Motor neuron (in vitro differentiated cells): Measurements from ENCODE around the gene CCDC83. TPM values are rescaled to one million over a fixed set of nuclear protein-coding genes. Genes with fewer than 3 reads are reported as not detected.
"Not testable (repeated sequence)": the region's sequence is repeated elsewhere in the genome, so short reads cannot be mapped to it uniquely, and the experiment has no call there.

Experiments used
- ATAC-seq, 8 experiments: fragments of 200-7000 bp; cut with Tn5 transposase; replicated peaks in 6 of 8; 2 replicates each; pipeline ENCODE4 v1.8.0; 2021; ENCODE audit warnings: mild to moderate bottlenecking in 8 of 8, moderate library complexity in 8 of 8
- H3K27ac ChIP-seq, 2 donors: fragments of 250-450 bp; sonication (Bioruptor Pico); 2 replicates each; pipeline ENCODE4 v1.9.0; 2021; ENCODE audit warnings: antibody characterized with exemption in 2 of 2, mild to moderate bottlenecking in 2 of 2, moderate library complexity in 1 of 2
- H3K4me1 ChIP-seq, 2 donors: fragments of 250-450 bp; sonication (Bioruptor Pico); replicated peaks in 1 of 2; 2 replicates each; pipeline ENCODE4 v1.6.1; 2021; ENCODE audit warnings: antibody characterized with exemption in 2 of 2, mild to moderate bottlenecking in 2 of 2, moderate library complexity in 1 of 2
- H3K4me3 ChIP-seq, 5 donors: fragments of 250-450 bp; sonication (Bioruptor Pico); 2 replicates each; pipeline ENCODE4 v1.9.0; 2021; ENCODE audit warnings: antibody characterized with exemption in 5 of 5, mild to moderate bottlenecking in 5 of 5, moderate library complexity in 4 of 5
- WGBS, 10 experiments: fragments of 450-650 bp; shearing (Covaris generic); methylation state at CpG; one replicate each; pipeline ENCODE4 v1.0.0; 2022; 5-methylcytosine and 5-hydroxymethylcytosine counted together
- in situ Hi-C, 9 experiments: fragments of 400-800 bp; cut with MboI; loops; one replicate each; pipeline ENCODE4 v1.15.0; 2021; ENCODE audit warnings: low sequenced_read_pairs in 9 of 9, low pct_unique_long_range_greater_than_20kb in 2 of 9; ENCODE audit not compliant: unreplicated experiment in 9 of 9
- total RNA-seq, 8 experiments: library from RNA; unstranded; fragments of 300-600 nt; gene quantifications; 2 replicates each; pipeline versions ENCODE4 v1.2.3 to v1.2.4, GENCODE V29; 2022

Gene CCDC83
- total RNA-seq, 8 experiments from 2014 or later = not detected

DNA sequence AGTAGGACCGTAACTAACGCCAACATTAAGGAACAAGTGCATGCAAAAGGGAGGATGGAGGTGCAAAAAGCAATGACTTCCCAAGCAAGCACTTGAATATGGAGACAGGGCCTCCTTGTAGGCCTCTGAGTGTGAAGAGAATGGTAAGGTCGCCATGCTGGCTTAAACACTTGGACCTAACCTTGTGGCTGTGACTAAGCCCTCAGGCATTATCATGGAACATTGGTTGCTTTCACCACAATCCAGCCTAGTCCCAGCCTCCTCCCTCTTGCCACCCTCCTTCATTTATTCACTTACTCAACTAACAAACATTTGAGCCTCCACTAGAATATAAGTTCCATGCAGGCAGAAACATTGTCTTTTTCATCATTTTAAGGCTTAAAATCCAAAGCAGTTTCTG is 32.4 kb upstream of the CCDC83 start:
- H3K4me3 ChIP-seq = no peak overlapping the region
- in situ Hi-C loops = no loop called here
- H3K27ac ChIP-seq = no peak overlapping the region
- WGBS, 10 experiments = 0 to 100% (median 90%) methylated on average over 1 to 3 of the region's 3 CpGs; no CpG with 5 or more reads in 2 of the 10 experiments
- peaks cover 0 to 6% of the 10 kb centered on the region in 2 donors for H3K4me1 ChIP-seq
- no peak for ATAC-seq

DNA sequence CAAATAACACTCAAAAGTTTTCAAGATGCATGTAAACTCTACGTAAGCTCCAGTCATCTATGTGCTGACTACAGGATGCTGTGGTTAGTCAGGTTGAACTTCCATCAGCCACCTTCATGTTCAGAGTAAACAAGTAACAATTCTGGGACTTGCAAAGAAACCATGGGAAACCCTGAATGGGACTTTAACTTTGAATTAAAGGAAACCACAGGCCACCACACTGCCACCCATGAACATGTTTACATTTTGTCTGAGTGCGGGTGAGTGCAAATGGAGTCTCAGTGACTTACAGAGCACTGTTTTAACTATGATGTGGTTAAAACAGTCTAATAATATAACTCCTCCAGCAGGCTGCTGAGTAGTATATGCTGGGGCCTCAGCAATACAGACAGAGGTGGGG is 31.4 kb upstream of the CCDC83 start:
- in situ Hi-C loops = no loop called here
- H3K4me3 ChIP-seq = no peak overlapping the region
- H3K4me1 ChIP-seq = peaks cover 0 to 7% of the 10 kb centered on the region in 2 donors
- ATAC-seq = no peak
- H3K27ac ChIP-seq = no peak overlapping the region
- 40 to 100% (median 100%) methylated on average over 1 to 2 of the region's 2 CpGs; no CpG with 5 or more reads in 2 of the 10 experiments for WGBS, 10 experiments

DNA sequence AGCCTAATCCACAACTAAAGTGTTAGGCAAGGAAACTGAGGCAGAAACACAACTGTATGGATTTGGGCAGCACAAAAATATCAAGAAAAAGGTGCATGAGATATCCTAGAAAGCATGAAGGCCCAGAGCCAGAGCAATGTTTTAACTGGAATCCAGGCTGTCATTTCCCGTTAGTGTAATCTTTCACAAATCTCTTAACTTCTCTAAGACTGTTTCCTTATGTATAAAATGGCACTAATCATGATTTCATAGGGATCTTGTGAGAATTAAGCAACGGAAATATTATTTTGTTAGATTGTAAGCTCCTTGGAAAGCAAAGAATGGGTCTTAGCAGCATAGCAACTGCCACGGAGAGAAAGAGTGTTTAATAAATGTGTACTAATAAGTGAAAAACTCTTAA is 29.6 kb upstream of the CCDC83 start:
- ATAC-seq = no peak
- 29 to 97% (median 77%) methylated on average over 2 to 3 of the region's 3 CpGs; no CpG with 5 or more reads in 1 of the 10 experiments for WGBS, 10 experiments
- Histone ChIP-seq H3K4me1 (peaks cover 0 to 7% of the 10 kb centered on the region in 2 donors), H3K4me3 (no peak overlapping the region), H3K27ac (no peak overlapping the region)
- in situ Hi-C loops = no loop called here

DNA sequence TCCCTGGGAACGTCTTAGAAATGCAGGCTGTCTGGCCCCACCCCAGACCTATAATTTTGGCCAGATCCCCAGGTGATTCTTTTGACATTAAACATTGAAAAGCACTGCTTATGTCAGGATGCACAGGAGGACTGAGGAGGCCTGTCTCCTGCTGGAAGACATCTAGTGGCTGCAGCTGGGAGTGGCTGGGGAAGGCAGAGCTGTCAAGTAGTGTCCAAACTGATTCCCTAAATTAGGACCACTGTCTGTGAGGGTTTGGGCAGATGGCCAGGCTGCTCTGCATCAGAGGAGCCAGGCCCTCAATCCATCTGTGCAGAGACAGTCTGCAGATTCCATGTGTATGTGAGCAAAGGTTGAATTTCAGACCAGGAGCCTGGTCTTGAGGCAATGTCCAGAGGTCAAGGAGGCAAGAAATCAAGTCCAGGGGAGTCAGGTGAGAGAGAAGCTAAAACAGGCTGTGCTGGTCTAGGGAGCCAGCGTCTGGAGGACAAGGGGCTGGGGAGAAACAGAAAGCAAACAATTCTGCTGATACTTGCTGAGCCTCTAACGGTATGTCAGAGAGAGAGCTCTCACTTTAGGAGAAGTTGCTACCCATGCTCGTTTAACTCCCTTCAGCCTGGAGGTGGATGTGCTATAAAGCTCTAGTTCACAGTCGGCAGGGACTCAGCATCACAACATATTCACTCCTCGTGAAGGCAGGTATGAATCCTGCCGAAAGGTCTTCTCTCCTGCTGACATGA is 28.9 kb upstream of the CCDC83 start:
- ATAC-seq = peak in 4 of 8 experiments; percentile 38 to 71 (median 51)
- 39 to 89% (median 66%) methylated on average over 1 to 6 of the region's 7 CpGs; no CpG with 5 or more reads in 2 of the 10 experiments for WGBS, 10 experiments
- Histone ChIP-seq H3K4me1 (peaks cover 0 to 7% of the 10 kb centered on the region in 2 donors), H3K4me3 (no peak overlapping the region), H3K27ac (no peak overlapping the region)
- in situ Hi-C loops = no loop called here

DNA sequence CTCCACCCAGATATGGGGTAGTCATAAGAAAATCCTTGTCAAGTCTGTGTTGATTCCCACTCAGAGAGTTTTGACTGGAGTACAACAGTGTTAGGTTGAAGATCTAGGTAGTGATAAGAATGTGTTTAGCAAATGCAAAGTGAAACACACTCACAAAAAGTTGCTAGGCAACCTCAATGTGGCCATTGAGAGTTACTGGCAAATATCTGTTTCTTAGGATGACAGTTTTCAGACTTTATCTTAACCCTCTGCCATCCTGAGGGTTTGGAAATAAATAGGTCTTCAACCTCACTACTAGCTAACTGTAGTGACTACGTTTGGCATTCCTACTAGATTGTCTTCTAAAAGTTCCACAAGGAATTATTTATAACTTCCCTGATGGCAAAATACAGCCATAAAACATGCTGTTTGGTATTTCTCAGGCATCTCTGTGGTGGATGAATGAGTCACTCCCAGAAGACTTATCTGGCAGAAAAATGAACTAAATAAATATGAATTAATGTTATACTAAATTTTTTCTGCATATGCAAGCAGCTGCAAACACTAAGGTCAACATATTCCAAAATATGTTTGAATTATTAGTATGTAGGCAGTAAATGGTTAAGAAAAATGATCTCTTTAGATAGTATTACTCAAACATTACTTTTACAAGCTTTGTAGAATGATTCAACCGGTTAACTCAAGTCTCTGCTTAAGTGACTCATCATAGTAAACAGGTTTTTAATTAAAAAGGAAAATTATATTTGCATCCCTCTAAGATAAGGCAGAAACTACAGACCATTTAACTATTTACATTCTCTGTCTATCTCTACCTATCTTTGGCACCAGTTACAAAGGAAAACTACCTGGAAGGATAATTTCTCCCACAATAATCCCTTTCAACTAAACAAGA is 27.2 kb upstream of the CCDC83 start:
- H3K4me3 ChIP-seq = no peak overlapping the region
- 0 to 90% (median 30%) methylated on average over 1 to 2 of the region's 2 CpGs for WGBS, 10 experiments
- H3K4me1 ChIP-seq = peaks cover 0 to 7% of the 10 kb centered on the region in 2 donors
- H3K27ac ChIP-seq = no peak overlapping the region
- in situ Hi-C loops = no loop called here
- peak in 5 of 8 experiments; percentile 10 to 89 (median 83) for ATAC-seq

DNA sequence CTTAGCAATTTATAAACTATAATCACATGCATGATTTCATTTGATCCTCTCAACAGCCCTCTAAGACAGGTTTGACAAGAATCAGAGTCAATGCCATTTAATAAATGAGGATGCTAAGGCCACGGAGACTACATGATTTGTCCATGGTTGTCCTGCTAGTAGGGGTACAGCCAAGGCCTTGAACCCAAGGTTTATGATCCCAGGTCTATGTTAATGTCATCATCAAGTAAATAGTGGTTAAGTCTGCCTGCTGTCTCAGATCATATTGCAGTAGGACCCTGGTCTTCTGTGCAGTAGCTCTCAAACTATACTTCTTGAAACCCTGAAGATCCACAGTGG is 26.6 kb upstream of the CCDC83 start:
- no peak overlapping the region for H3K4me3 ChIP-seq
- ATAC-seq = no peak
- in situ Hi-C loops = no loop called here
- WGBS, 10 experiments = 63 to 100% (median 100%) methylated on average over 1 of the region's 1 CpG; no CpG with 5 or more reads in 7 of the 10 experiments
- no peak overlapping the region for H3K27ac ChIP-seq
- H3K4me1 ChIP-seq = peaks cover 0 to 7% of the 10 kb centered on the region in 2 donors

DNA sequence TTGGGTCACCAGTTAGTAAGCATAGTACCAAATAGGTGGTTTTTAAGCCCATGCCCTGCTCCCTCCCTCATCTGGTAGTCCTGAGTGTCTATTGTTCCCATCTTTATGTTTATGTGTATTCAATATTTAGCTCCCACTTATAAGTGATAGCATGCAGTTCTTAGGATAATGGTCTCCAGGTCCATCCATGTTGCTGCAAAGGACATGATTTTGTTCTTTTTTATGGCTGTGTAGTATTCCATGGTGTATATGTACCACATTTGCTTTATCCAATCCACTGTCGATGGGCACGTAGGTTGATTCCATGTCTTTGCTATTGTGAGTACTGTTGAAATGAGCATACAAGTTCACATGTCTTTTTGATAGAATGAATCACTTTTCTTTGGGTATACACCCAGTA is 26.0 kb upstream of the CCDC83 start:
- in situ Hi-C loops = no loop called here
- Histone ChIP-seq H3K27ac (no peak overlapping the region), H3K4me1 (peaks cover 0 to 7% of the 10 kb centered on the region in 2 donors), H3K4me3 (no peak overlapping the region)
- ATAC-seq = no peak
- WGBS, 10 experiments = 82 to 100% (median 100%) methylated on average over 1 to 2 of the region's 2 CpGs; no CpG with 5 or more reads in 3 of the 10 experiments

DNA sequence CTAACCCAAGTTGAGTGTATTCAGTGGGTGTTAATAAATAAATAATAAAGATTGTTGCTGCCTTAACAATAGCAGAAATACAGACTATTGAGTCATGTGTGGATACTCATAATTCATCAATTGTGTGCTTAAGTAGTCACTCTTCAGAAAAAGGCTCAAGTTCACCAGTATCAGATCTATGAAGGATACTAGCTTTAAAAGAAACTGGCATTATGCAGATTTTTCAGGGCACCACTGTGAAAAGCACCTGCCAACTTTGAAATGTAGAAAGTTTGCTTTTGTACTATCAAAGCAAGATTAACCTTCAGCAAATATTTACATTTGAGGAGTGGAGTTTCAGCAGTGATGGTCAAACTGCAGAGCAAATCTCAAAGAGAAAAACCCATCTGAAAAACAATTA is 24.1 kb upstream of the CCDC83 start:
- no peak for ATAC-seq

DNA sequence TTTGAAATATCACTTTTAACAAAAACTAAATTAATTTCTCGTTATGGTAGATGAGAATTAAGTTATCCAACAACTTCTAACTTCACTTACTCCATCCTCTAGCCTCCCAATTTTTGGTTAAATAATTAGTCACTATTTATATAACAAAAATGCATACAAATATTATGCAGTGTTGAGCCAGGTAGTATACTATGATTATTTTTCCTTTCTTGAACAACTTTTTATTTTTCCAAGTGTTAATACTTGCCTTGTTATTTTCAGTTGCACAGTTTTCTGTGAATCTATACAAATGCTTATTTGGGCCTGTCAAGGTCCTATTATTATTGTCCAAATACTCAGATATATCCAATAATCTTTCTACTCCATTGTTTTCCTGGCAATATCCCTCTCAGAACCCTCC is 19.9 kb upstream of the CCDC83 start:
- in situ Hi-C loops = no loop called here
- no peaks in the 10 kb centered on the region for H3K4me1 ChIP-seq
- no peak for ATAC-seq
- 50 to 88% (median 78%) methylated on average over 1 of the region's 1 CpG; no CpG with 5 or more reads in 1 of the 10 experiments for WGBS, 10 experiments
- no peak overlapping the region for H3K4me3 ChIP-seq
- no peak overlapping the region for H3K27ac ChIP-seq

More for the DNA sequence above, 24.1 kb upstream of the CCDC83 start:
- Histone ChIP-seq H3K4me3 (no peak overlapping the region), H3K27ac (no peak overlapping the region), H3K4me1 (peaks cover 0 to 7% of the 10 kb centered on the region in 2 donors)
- in situ Hi-C loops = no loop called here

DNA sequence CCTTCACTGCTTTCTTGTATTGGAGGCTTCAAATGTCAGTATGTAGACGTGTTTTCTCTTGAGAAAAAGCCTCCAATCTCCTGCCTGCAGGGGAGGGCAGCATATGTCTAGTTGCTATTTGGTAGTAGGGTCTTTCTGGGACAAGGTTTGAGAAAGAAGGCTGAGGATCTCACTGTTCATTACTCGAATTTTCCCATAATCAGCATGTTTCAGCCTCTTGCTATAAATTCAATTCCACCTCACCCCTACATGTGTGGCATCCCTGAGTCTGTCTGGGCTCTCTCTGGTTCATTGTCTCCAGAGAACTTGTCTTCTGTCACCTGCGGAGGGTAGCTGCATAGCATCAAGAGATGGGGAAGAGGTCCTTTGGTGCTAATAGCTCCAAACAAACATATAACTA is 19.5 kb upstream of the CCDC83 start:
- no peak overlapping the region for H3K4me3 ChIP-seq
- in situ Hi-C loops = no loop called here
- no peak for ATAC-seq
- H3K4me1 ChIP-seq = no peaks in the 10 kb centered on the region
- no peak overlapping the region for H3K27ac ChIP-seq
- 0 to 86% (median 56%) methylated on average over 1 to 3 of the region's 3 CpGs; no CpG with 5 or more reads in 3 of the 10 experiments for WGBS, 10 experiments

DNA sequence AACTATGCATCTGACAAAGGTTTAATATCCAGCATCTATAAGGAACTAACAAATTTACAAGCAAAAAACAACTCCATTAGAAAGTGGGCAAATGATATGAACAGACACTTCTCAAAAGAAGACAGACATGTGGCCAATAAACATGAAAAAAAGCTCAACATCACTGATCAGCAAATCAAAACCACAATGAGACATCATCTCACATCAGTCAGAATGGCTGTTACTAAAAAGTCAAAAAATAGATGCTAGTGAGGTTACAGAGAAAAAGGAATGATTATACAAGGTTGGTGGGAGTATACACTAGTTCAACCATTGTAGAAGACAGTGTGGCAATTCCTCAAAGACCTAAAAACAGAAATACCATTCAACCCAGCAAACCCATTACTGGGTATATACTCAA is 14.3 kb upstream of the CCDC83 start:
- H3K4me1 ChIP-seq, H3K27ac ChIP-seq, H3K4me3 ChIP-seq, in situ Hi-C loops, ATAC-seq: not testable (repeated sequence)

DNA sequence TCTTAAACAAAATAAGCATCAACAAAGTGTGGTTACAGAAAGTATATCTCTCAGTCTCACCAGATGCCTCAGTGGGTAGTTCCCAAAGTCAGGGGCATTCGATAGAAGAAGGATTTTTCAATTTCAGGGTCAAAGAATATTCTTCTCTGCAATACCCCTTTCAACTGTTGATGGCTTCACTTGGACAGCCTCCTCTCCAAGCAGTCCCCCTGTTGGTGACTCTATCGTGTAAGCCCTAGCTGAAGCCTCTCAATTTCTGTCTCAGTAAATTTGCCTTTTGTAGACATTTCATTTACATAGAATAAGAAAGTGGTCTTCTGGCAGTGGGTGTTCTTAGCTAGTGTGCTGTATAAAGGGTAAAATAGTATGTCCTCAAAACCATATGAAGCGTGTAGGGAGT is 11.3 kb upstream of the CCDC83 start:
- H3K4me1 ChIP-seq = no peaks in the 10 kb centered on the region
- in situ Hi-C loops = no loop called here
- ATAC-seq = no peak
- H3K4me3 ChIP-seq = no peak overlapping the region
- H3K27ac ChIP-seq = no peak overlapping the region
- WGBS, 10 experiments = 29 to 100% (median 80%) methylated on average over 1 to 3 of the region's 3 CpGs; no CpG with 5 or more reads in 1 of the 10 experiments

DNA sequence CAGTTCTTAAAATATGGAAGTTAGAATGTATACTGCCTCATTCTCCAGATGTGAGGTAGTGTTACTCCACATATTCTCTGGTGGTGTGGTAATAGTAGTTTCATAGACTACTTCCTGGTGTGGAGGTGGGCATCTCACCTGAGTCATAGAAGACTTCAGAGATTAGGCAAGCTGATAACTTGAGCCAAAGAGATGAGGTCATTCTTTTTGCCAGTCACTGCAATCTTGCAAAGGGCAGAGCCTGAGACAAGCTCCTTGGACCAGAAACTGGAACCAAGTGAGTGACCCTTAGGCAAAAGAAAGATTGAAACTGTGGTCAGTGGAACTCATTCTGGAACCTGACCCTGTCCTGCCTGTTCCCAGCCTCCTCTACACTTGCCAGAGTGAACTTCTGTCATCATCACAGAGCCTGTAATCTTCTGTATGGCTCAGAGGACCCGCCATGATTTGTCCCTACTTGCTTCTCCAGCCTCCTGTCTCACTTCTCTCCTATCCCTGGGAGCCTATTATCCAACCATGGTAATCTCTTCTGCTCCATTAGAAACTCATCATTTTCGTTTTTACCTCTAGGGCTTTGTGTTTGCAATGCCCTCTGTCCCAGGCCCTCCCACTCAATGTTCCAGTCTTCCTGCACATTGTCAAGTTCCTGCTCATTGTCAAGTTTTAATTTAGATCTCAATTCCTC is 10.6 kb upstream of the CCDC83 start:
- ATAC-seq = peak in 3 of 8 experiments; percentile 51 to 75 (median 71)
- Histone ChIP-seq H3K4me3 (no peak overlapping the region), H3K27ac (no peak overlapping the region), H3K4me1 (no peaks in the 10 kb centered on the region)
- in situ Hi-C loops = no loop called here
- WGBS, 10 experiments = 0 to 80% (median 44%) methylated on average over 1 to 2 of the region's 2 CpGs; no CpG with 5 or more reads in 4 of the 10 experiments
